HG02623 (cell line): ENCODE measurements around the gene ZDHHC9.

Experiments used
- ATAC-seq: cut with Tn5 transposase; IDR thresholded peaks from one replicate; pipeline ENCODE4 v1.9.1; 2021; ENCODE audit warnings: moderate library complexity; ENCODE audit not compliant: unreplicated experiment

Gene ZDHHC9

GRCh38 chrX:129787336-129788055 lies 56.2 kb downstream of the ZDHHC9 start:
- ATAC-seq = no peak

GRCh38 chrX:129786210-129786651 lies 57.5 kb downstream of the ZDHHC9 start:
- peak; percentile 77 for ATAC-seq

GRCh38 chrX:129785160-129785947 lies 58.3 kb downstream of the ZDHHC9 start:
- no peak for ATAC-seq

- ATAC-seq = no peak
Measured at GRCh38 chrX:129784371-129784770, 59.3 kb downstream of the ZDHHC9 start.

GRCh38 chrX:129783291-129783713 lies 60.4 kb downstream of the ZDHHC9 start:
- ATAC-seq = no peak

GRCh38 chrX:129782706-129783105 lies 61.0 kb downstream of the ZDHHC9 start:
- no peak for ATAC-seq

- no peak for ATAC-seq
Measured at GRCh38 chrX:129781680-129782495, 61.8 kb downstream of the ZDHHC9 start.

GRCh38 chrX:129781134-129781672 lies 62.5 kb downstream of the ZDHHC9 start:
- peak; percentile 62 for ATAC-seq

GRCh38 chrX:129780441-129781105 lies 63.1 kb downstream of the ZDHHC9 start:
- ATAC-seq = no peak

- ATAC-seq = peak; percentile 35
Measured at GRCh38 chrX:129779747-129780146, 63.9 kb downstream of the ZDHHC9 start, which contains the start of gene SASH3. Gene SASH3 (plus strand): TSS chrX:129779949. CDS start chrX:129780098, 149 bp downstream.

- no peak for ATAC-seq
Measured at GRCh38 chrX:129779086-129779672, 64.5 kb downstream of the ZDHHC9 start.

GRCh38 chrX:129777218-129778030 lies 66.3 kb downstream of the ZDHHC9 start:
- ATAC-seq = peak; percentile 20

- no peak for ATAC-seq
Measured at GRCh38 chrX:129773649-129774458, 69.8 kb downstream of the ZDHHC9 start.

GRCh38 chrX:129772796-129773431 lies 70.8 kb downstream of the ZDHHC9 start:
- ATAC-seq = peak; percentile 59

- ATAC-seq = no peak
Measured at GRCh38 chrX:129771266-129771995, 72.3 kb downstream of the ZDHHC9 start.

- ATAC-seq = peak; percentile 37
Measured at GRCh38 chrX:129769467-129770154, 74.1 kb downstream of the ZDHHC9 start.
